GM19240 (cell line): ENCODE data around the gene TCOF1.
A peak's percentile ranks its signal among the peaks of the same experiment; 100 is the strongest.

Experiments used
- DNase-seq: peaks from one replicate; pipeline ENCODE4 v3.0.0; 2011; ENCODE audit warnings: low spot score; ENCODE audit not compliant: insufficient read length

Gene TCOF1

DNA sequence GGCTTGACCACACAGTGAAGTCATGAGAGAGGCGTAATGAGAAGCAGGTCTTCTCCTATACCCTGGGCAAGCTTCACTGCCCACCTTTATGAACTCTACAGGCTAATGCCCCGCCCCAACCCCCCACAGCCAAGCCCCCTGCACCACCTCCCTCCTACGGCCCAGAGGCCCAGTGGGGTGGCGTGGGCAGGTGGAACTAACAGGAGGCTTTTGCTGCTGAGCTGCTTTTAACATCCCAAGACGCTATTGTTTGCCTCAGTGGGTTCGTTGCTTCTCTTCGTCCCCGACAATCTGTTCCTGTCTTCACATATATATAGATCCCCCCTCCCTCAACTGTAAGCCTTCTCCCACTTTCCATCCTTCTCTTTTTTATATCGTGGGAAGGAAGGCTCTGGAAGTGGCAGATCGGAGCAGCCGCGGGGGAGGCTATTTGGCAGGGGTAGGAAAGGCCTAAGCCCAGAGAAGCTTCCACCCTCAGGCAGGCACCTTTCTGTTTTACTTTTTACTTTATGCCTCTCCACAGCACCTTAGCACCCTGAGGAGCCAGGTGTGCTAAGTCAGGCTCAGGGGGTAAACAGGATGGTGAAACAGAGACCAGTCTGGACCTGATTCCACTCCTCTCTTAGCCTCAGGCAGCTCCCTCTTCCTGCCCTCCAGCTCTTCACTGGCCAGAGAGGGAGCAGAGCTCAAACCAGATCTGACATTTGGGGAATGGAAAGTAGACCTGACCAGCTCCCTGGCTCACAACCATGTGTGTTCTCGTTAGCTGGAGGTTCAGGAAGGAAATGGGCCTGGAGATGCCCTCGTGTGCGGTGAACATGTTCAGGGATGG, 28.7 kb downstream of the TCOF1 start:
- DNase-seq = no peak

DNA sequence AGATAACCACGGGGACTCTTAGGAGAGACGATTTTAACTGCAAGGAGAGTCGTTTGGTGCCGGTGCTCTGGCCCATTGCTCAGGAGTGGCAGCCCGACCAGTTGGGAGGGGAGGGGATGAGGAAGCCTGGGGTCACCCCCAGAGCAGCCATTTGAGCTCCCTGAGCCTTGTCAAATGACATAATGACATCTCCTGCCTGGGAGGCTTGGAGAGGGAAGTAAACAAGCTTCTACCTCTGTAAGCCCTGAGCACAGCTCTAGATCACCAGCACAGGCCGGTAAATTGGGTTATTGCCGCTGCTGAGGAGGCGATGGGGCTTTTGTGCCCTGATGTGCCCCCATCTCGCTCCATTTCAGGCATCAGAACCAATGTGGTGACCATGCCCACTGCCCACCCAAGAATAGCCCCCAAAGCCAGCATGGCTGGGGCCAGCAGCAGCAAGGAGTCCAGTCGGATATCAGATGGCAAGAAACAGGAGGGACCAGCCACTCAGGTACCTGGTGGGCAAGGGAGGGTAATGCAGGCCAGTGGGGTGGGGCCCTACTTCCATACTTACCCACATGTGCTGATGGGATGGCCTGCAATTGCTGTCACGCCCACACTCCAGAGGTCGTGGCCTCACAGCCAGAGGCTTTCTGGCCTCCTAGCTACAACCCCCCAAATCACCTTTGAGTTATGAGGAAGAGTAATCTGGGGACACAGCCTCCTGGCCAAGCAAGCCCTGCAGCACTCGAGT, 32.2 kb downstream of the TCOF1 start:
- DNase-seq = no peak

DNA sequence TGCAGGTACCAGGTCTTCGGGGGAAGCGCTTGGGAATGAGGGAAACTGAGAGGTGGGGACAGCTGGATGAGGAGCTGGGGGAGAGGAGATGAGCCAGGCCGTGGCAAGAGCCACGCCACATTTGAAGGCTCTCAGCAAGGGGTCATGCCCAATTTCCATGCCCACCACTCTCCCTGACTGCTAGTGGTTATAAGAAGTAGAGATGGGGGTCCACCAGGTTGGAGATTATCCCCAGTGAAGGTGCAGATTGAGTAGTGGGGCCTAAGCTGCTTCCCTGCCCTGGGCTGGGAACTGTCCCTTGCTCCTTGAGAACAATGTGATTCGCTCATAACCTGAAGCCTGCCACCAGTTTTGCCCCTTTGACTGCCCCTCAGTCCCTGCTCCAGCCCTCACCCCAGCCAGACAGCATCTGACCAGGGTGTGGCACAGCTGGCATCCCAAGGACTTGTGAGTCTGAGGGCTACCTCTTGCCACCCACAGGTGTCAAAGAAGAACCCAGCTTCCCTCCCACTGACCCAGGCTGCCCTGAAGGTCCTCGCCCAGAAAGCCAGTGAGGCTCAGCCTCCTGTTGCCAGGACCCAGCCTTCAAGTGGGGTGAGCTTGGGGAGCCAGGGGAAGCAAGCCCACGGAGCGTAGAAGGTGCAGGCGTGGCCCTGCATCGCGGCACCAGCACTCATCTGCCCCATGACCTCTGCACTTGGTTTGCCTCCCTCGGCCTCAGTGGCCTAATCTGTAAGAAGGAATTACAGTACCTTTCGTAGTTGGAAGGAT, 33.8 kb downstream of the TCOF1 start:
- DNase-seq = no peak

DNA sequence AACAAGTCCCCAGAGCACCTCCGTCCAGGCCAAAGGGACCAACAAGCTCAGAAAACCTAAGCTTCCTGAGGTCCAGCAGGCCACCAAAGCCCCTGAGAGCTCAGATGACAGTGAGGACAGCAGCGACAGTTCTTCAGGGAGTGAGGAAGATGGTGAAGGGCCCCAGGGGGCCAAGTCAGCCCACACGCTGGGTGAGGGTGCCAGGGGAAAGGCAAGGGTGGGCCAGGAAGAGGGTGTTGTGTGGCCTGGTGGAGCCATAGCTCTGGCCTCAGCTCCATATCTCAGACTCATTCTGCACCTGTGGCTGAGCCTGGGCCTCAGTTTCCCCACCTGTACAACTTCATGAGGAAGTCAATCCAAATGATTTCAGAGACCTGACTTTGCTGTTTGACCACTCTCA, 34.5 kb downstream of the TCOF1 start:
- DNase-seq = no peak

DNA sequence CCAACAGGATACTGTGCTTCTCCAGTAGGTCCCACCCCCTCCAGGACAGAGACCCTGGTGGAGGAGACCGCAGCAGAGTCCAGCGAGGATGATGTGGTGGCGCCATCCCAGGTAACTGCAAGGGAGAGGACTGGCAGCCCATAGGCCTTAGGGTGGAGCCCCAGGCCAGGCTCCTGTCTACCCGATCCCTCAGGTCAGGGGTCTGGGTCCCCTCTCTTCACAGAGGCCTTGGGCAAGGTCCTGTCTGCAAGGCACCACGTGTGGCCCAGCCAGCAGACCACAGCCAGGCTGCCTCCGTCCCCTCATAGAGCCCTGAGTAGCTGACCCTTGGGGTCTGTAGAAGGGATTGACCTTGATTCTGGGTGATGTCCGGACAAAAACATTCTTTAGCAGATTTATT, 35.2 kb downstream of the TCOF1 start:
- no peak for DNase-seq

DNA sequence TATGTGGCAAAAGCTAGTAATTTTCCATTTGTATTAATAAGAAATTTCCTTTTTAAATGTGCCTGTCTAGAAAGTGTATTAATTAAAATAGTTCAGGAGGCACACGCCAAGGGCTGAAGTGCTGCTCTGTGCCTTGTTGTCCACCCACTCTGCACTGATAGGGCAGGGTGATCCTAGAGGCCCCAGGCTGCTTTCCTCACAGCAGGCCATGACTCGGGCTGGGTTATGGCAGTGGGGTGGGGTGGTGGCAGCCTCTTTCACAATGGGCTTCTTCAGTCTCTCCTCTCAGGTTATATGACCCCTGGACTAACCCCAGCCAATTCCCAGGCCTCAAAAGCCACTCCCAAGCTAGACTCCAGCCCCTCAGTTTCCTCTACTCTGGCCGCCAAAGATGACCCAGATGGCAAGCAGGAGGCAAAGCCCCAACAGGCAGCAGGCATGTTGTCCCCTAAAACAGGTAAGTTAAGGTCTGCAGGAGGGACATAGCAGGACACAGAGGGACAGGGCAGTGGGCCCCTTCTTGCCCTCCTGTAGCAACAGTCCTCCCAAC, 35.7 kb downstream of the TCOF1 start:
- no peak for DNase-seq

DNA sequence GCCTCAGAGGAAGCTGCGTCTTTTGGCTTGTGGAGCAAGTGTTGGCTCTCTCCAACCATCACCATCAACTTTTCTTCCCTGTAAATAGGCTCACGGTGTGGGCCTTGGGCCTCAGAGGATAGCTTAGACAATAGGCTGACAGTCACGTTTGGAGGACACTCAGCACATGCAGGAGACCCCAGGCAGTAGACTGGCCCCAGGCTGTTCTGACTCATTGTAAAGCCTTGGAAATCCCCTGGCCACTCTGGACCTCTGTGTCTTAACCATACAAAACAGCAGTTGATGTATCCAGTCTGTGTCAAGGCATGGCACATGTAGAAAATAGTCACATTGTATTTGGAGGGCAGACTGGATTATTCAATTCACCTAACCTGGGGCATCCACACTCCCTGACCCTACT, 36.6 kb downstream of the TCOF1 start:
- no peak for DNase-seq

DNA sequence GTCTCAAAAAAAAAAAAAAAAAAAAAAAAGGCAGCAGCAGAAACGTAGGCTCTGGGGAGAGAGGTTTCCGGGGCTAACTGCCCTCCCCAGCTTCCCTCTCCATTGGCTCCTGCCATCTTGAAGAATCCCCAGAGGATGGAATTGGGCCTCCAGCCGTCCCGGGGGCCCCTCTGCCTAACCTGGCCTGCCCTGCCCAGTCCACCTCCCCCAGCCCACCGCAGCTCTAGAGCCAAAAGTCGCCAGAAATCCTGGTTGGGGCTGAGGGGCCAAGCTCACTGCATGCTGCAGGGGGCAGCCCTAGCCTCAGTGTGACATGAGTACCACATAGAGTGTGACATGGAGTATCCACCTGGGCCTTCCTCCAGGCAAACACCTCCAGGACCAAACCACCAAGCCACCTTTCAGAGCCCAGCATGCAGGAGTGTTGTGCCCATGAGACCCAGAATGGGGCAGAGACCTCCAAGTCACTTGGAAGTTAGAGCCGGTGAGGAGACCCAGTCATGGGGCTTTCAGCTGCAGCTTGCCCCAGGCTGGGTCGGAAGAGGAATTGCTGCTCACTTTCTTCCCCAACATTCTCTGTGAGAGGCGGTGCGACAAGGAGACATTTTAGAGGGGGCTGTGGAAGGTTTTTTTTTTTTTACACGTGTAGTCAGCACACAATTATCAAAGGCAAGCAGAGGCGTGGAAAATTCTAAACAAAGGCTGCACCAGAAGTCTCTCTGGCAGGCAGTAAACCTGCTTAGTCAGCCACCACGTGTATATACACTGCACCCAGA, 37.6 kb downstream of the TCOF1 start:
- DNase-seq = no peak

DNA sequence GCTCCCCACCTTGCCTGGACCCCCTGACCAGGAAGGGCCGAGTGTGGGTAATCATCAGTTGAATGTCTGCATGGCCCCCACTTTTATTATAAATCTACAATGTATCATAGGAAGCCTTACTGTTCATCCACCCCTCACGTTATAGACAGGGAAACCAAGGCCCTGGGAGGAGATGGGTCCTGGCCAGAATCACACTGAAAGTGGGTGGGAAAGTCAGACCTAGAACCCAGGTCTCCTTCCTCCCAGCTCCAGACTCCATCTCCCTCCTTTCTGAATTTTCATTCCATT, 38.1 kb downstream of the TCOF1 start:
- DNase-seq = no peak

DNA sequence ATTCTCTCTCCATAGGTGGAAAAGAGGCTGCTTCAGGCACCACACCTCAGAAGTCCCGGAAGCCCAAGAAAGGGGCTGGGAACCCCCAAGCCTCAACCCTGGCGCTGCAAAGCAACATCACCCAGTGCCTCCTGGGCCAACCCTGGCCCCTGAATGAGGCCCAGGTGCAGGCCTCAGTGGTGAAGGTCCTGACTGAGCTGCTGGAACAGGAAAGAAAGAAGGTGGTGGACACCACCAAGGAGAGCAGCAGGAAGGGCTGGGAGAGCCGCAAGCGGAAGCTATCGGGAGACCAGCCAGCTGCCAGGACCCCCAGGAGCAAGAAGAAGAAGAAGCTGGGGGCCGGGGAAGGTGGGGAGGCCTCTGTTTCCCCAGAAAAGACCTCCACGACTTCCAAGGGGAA, 38.8 kb downstream of the TCOF1 start:
- no peak for DNase-seq

DNA sequence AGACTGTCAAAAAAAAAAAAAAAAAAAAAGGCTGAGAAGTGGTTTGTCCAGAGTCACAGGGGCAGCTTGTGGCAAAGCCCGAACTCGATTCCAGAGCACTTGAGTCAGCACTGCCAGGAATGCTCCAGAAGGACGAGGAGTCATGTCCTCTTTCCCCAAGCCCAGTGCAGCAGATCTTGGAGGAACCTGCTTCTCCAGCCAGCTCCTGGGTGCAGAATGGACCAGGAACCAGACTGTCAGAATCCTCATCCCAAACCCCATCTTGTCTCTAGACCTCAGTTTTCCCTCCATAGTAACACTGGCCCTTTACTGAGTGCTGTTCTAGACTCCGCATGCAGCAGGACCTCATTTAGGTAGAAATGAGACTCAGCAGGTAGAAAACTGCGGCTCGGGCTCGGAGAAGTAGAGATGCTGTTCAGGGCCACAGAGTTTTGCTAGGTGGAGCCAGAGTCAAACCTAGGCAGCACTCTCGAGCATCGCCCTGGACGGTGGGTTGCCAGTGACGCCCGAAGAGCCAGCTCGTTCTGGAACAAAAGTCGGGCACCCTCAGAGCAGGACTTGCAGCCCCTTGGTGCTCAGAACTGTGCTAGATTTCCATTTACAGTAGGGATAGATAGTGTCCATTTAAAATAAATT, 39.8 kb downstream of the TCOF1 start:
- DNase-seq = no peak

DNA sequence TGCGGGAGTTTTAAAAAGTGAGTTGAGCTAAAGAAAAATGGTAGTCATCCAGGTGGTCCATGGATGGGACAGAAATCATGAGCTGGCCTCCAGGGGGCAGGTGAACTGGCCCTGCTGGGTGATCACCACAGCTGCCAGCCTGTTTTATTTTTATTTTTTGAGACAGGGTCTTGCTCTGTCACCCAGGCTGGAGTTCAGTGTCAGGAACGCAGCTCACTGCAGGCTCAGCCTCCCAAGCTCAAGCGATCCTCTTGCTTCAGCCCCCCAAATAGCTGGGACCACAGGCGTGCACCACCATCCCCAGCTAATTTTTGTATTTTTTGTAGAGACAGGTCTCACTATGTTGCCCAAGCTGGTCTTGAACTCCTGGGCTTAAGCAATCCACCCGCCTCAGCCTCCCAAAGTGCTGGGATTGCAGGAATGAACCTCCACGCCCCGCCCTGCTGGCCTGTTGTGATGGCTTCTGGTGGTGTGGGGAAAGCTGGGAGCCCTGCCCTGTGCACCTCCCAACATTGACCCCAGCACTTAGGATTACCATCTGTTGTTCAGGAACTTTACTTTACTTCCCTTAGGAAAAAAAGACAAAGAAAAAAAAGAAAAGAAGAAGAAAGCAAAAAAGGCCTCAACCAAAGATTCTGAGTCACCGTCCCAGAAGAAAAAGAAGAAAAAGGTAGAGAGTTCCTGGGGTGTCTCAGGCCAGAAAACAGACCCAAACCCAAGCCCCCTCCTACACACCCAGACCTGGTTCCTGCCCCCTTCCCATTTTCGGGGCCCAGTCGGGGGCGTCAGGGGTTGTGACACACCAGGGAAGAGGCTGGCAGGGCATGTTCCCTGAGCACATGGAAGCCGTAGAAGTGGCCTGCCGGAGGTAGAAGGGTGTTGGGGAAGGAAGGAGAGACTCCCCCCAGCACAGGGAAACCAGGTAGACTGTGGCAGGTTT, 40.6 kb downstream of the TCOF1 start:
- no peak for DNase-seq

DNA sequence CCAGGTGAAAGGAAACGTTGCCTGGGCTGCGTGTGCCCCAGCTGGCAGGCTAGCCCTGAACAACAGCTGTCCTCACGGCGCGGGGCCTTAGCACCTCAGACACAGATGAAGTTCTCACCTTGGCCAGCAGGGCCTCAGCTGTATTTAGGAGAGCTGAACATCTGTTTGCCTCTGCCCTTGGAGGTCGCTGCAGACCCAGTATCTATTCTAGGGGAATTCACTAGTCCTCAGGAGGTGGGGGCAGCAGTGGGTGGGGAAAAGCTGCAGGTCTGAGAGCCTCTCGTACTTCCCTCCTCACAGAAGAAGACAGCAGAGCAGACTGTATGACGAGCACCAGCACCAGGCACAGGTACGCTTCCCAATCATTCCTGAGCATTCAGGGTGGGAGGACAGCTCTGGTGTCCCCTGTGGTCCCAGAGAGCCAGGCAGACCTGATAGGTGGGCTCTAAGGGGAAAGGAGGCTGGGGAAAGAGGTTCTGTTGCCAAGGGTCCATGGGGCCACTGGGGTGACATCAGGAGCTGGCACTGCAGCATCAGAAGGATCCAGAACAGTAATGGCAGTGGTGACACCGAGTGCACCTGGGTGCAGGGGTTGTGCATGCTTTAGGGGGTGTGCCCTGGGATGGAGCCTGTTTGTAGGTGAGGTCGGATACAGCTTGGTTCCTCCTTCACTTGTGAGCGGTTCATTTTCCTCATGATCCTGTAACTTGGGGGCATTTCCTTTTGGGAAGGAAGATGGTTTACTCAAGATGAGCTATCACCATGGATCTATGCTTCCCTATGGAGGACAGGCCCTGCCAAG, 41.4 kb downstream of the TCOF1 start:
- peak; percentile 83 for DNase-seq

DNA sequence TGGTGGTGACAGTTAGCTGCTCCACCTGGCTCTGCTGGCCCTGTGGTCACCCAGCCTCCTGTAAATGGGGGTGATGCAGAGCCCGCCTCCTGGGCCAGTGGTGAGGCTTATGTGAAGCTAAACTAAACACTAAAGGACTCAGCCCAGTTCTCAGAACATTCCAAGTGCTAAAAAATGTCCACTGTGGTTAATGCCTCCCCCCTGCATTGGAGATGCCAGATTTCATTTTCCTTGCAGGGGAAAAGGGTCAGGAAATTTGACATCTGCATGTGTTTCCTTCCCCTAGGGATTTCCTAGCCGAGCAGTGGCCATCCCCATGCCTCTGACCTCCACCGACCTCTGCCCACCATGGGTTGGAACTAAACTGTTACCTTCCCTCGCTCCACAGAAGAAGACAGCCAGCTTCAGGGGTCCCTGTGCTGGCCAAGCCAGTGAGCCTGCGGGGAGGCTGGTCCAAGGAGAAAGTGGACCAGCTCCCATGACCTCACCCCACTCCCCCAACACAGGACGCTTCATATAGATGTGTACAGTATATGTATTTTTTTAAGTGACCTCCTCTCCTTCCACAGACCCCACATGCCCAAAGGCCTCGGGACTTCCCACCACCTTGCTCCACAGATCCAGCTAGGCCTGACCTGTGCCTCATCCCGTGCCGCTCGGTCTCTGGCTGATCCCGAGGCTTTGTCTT, 42.2 kb downstream of the TCOF1 start:
- DNase-seq = no peak

DNA sequence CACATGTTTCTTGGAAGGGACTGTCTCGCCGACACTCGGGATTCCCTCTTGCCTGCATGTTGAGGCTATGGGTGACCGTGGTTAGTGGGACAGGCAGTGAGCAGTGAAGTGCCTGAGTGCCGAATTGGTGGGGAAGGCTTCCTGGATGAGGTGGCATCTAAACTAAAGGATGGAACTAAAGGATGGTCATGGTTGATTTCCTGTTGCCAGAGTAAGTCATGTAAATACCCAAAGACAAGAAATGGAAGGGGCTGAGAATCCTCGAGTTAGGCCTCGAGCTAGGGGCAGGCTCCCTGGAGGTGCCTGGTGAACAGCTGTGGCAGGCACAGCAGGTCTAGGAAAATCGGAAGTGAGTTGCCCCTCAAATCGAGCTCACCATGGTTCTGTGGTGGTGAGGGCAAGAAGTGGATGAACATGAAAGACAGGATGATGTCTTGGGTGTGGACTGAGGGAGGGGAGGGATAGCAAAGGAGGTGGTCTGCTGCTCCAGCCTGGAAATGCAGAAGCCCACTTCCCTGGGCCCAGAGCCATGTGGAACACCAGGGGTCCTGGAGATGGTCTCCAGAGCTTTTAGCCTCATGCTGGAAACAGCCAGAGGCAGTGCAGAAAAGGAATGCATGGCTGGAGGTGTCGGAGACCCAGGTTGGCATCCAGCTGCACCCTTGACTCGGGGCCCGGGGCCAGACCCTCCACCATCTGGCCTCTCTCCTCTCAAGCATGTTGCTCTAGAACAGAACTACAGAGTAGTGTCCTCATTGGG, 43.0 kb downstream of the TCOF1 start:
- DNase-seq = no peak

DNA sequence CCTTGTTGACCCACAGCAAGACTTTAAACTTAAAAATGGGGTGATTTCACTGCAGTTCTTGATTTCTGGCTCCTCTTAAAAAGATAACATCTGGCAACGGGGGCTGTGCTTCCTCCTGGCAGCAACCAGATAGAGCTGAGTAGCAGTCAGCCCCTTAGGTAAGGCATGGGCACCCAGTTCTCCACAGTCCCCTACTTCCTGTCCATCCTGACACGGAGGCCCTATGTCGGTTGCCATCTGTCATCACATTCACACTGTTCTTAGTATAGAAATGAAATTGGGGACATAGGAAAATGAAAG, 43.5 kb downstream of the TCOF1 start:
- no peak for DNase-seq

DNA sequence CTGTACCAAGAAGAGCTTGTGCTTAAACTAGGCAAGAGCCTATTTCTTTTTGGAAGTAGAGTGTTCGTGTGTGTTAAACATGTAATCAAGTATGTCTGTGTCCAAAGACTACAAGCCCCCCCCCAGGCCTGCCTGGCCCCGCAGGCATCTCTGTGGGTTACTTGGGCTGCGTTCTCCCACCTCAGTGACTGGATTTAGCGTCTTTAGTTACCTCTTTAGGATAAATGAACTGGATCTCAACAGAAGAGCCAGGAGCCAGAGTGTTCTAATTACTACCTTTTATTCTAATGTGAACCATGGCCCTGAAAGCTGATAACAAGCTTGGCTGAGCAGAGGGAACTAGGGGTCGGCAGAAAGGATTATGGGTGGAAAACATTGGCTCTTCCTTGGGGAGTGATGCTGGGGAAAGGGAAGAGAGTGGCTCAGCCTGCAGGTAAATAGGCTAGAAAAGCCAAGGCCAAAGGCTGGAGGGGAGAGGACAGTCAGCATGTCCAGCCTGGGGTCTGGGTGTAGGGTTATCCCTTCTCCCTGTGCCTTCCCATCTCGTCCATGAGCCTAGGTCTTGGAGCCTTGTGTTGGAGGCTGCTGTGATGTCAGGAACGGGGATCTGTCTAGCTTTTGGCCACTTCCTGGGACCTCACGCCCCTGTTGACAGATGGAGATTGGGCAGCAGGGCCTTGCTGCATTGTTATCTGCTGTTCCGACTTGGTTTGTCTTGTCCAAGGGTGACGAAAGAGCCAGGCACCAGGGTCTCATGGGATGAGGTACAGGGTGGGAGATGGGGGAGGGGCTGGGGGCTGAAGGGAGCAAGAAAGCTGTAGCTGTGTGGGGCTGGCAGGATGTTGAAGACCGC, 44.1 kb downstream of the TCOF1 start:
- no peak for DNase-seq
